ENCODE data around the gene CAPRIN1. TPM values are rescaled to one million over a fixed set of nuclear protein-coding genes. Genes with fewer than 3 reads are reported as not detected.

CAPRIN1 gene
- total and polyA plus RNA-seq, 10 of the 15 experiments (the other 5 are each of a cell fraction or from before 2014, with no cell fraction given), result 50.4 to 228 (median 191) TPM

DNA sequence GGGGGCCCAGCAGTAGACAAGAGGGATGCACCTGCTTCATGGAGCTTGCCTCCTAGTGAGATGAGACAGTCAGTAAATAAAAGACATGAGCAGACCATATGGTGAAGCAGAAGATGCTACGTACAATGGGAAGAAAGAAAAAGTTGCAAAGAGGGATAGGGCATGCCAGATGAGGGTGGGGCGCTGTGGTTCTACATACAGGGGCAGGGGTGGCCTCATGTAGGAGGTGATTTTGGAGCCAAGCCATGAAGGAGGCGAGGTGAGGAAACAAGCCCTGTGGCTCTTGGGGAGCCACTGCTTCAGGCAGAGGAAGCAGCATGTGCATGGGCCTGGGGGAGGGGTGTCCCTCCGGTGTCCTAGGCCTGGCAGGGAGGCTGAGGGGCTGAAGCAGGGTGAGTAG, 69.1 kb downstream of the CAPRIN1 start:
- no peak for ATAC-seq
- TF ChIP-seq RCOR1 (conservative IDR thresholded peaks at IDR 0.05; ENCODE audit: low read depth, low read length) (no peak), MXI1 (IDR thresholded peaks at IDR 0.05; ENCODE audit: low read depth, low read length) (no peak), RELA (IDR thresholded peaks at IDR 0.05; ENCODE audit: borderline replicate concordance, partially characterized antibody) (no peak), KLF5 (IDR thresholded peaks at IDR 0.05; ENCODE audit: partially characterized antibody) (no peak), TBL1XR1 (IDR thresholded peaks at IDR 0.05; ENCODE audit: low read depth, low read length) (no peak), KDM1A (IDR thresholded peaks at IDR 0.05; ENCODE audit: borderline replicate concordance) (no peak), SUZ12 (IDR thresholded peaks at IDR 0.05; ENCODE audit: unreplicated experiment) (no peak), ATF7 (IDR thresholded peaks at IDR 0.05; ENCODE audit: low read depth) (no peak), NFXL1 (IDR thresholded peaks at IDR 0.05; ENCODE audit: borderline replicate concordance) (no peak), CBFB (IDR thresholded peaks at IDR 0.05; ENCODE audit: low read depth) (no peak), MYB (IDR thresholded peaks at IDR 0.05; ENCODE audit: borderline replicate concordance, low read depth, low read length) (no peak)
- TF ChIP-seq, protein P1, sequence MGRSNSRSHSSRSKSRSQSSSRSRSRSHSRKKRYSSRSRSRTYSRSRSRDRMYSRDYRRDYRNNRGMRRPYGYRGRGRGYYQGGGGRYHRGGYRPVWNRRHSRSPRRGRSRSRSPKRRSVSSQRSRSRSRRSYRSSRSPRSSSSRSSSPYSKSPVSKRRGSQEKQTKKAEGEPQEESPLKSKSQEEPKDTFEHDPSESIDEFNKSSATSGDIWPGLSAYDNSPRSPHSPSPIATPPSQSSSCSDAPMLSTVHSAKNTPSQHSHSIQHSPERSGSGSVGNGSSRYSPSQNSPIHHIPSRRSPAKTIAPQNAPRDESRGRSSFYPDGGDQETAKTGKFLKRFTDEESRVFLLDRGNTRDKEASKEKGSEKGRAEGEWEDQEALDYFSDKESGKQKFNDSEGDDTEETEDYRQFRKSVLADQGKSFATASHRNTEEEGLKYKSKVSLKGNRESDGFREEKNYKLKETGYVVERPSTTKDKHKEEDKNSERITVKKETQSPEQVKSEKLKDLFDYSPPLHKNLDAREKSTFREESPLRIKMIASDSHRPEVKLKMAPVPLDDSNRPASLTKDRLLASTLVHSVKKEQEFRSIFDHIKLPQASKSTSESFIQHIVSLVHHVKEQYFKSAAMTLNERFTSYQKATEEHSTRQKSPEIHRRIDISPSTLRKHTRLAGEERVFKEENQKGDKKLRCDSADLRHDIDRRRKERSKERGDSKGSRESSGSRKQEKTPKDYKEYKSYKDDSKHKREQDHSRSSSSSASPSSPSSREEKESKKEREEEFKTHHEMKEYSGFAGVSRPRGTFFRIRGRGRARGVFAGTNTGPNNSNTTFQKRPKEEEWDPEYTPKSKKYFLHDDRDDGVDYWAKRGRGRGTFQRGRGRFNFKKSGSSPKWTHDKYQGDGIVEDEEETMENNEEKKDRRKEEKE (IDR thresholded peaks at IDR 0.05), result no peak
- TF ChIP-seq, protein P2, sequence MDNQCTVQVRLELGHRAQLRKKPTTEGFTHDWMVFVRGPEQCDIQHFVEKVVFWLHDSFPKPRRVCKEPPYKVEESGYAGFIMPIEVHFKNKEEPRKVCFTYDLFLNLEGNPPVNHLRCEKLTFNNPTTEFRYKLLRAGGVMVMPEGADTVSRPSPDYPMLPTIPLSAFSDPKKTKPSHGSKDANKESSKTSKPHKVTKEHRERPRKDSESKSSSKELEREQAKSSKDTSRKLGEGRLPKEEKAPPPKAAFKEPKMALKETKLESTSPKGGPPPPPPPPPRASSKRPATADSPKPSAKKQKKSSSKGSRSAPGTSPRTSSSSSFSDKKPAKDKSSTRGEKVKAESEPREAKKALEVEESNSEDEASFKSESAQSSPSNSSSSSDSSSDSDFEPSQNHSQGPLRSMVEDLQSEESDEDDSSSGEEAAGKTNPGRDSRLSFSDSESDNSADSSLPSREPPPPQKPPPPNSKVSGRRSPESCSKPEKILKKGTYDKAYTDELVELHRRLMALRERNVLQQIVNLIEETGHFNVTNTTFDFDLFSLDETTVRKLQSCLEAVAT (IDR thresholded peaks at IDR 0.05), result no peak
- TF ChIP-seq, protein P3, sequence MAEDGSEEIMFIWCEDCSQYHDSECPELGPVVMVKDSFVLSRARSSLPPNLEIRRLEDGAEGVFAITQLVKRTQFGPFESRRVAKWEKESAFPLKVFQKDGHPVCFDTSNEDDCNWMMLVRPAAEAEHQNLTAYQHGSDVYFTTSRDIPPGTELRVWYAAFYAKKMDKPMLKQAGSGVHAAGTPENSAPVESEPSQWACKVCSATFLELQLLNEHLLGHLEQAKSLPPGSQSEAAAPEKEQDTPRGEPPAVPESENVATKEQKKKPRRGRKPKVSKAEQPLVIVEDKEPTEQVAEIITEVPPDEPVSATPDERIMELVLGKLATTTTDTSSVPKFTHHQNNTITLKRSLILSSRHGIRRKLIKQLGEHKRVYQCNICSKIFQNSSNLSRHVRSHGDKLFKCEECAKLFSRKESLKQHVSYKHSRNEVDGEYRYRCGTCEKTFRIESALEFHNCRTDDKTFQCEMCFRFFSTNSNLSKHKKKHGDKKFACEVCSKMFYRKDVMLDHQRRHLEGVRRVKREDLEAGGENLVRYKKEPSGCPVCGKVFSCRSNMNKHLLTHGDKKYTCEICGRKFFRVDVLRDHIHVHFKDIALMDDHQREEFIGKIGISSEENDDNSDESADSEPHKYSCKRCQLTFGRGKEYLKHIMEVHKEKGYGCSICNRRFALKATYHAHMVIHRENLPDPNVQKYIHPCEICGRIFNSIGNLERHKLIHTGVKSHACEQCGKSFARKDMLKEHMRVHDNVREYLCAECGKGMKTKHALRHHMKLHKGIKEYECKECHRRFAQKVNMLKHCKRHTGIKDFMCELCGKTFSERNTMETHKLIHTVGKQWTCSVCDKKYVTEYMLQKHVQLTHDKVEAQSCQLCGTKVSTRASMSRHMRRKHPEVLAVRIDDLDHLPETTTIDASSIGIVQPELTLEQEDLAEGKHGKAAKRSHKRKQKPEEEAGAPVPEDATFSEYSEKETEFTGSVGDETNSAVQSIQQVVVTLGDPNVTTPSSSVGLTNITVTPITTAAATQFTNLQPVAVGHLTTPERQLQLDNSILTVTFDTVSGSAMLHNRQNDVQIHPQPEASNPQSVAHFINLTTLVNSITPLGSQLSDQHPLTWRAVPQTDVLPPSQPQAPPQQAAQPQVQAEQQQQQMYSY (CRISPR knock-in tag; IDR thresholded peaks at IDR 0.05), result no peak
- TF ChIP-seq, protein P4, sequence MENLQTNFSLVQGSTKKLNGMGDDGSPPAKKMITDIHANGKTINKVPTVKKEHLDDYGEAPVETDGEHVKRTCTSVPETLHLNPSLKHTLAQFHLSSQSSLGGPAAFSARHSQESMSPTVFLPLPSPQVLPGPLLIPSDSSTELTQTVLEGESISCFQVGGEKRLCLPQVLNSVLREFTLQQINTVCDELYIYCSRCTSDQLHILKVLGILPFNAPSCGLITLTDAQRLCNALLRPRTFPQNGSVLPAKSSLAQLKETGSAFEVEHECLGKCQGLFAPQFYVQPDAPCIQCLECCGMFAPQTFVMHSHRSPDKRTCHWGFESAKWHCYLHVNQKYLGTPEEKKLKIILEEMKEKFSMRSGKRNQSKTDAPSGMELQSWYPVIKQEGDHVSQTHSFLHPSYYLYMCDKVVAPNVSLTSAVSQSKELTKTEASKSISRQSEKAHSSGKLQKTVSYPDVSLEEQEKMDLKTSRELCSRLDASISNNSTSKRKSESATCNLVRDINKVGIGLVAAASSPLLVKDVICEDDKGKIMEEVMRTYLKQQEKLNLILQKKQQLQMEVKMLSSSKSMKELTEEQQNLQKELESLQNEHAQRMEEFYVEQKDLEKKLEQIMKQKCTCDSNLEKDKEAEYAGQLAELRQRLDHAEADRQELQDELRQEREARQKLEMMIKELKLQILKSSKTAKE (IDR thresholded peaks at IDR 0.05; ENCODE audit: low read depth, poor library complexity, severe bottlenecking), result no peak
- Histone ChIP-seq H3K4me1 (ENCODE audit: control insufficient read depth, insufficient read depth, low read length) (no peaks in the 10 kb centered on the region), H3K36me3 (ENCODE audit: control insufficient read depth in 2 of 2, insufficient read depth in 2 of 2, low read length in 1 of 2) (peaks cover 27 to 42% of the 10 kb centered on the region in 2 experiments), H3K27me3 (replicated peaks in 1 of 2; ENCODE audit: control insufficient read depth in 2 of 2, insufficient read depth in 2 of 2, low read length in 1 of 2) (no peaks in the 10 kb centered on the region), H3K4me3 (no peak overlapping the region), H3K4me2 (ENCODE audit: control insufficient read depth, insufficient read depth) (no peak overlapping the region), H3K9ac (ENCODE audit: control insufficient read depth, insufficient read depth, low read length) (no peak overlapping the region), H2AFZ (ENCODE audit: control insufficient read depth, low read depth, low read length) (no peak overlapping the region), H3K79me2 (ENCODE audit: control insufficient read depth, insufficient read depth, low read length) (no peaks in the 10 kb centered on the region), H3K27ac (ENCODE audit: control insufficient read depth, insufficient read depth) (no peak overlapping the region), H4K20me1 (ENCODE audit: control insufficient read depth, insufficient read depth) (no peaks in the 10 kb centered on the region; the same call in 1 of the 2 replicates), H3K9me3 (replicated peaks; ENCODE audit: control insufficient read depth, insufficient read depth, low read length) (no peaks in the 10 kb centered on the region)
- ChIA-PET CTCF (no interaction called here), SMC1A (ENCODE audit: uncharacterized antibody, unreplicated experiment) (interaction anchor here (0.5 kb wide), 1 partner anchor 87 kb away, joined by 3 read pairs; no protein-coding TSS in a partner anchor), POLR2A (no interaction called here), RAD21 (ENCODE audit: unreplicated experiment) (no interaction called here)
- BruUV-seq (replicated peaks), result no TSS peak
- no peak for DNase-seq (ENCODE audit: low read depth, low spot score)
- in situ Hi-C loops (cut with MboI), result no loop called here
- 100% methylated on average over 4 of the region's 4 CpGs for WGBS (ENCODE audit: insufficient coverage, insufficient replicate concordance, low lambda C conversion rate, missing lambda C conversion rate)
- no peak for FAIRE-seq
- intact Hi-C loops (cut with micrococcal nuclease; ENCODE audit: unreplicated experiment), result no loop called here

Data from GM12878 (cell line).